ENCODE results near the gene LPCAT1. TPM values are rescaled to one million over a fixed set of nuclear protein-coding genes. Genes with fewer than 3 reads are reported as not detected.
A peak's percentile ranks its signal among the peaks of the same experiment; 100 is the strongest.

LPCAT1 gene
- polyA plus RNA-seq, 4 donors: 50.5 to 56.4 (median 51.4) TPM

DNA sequence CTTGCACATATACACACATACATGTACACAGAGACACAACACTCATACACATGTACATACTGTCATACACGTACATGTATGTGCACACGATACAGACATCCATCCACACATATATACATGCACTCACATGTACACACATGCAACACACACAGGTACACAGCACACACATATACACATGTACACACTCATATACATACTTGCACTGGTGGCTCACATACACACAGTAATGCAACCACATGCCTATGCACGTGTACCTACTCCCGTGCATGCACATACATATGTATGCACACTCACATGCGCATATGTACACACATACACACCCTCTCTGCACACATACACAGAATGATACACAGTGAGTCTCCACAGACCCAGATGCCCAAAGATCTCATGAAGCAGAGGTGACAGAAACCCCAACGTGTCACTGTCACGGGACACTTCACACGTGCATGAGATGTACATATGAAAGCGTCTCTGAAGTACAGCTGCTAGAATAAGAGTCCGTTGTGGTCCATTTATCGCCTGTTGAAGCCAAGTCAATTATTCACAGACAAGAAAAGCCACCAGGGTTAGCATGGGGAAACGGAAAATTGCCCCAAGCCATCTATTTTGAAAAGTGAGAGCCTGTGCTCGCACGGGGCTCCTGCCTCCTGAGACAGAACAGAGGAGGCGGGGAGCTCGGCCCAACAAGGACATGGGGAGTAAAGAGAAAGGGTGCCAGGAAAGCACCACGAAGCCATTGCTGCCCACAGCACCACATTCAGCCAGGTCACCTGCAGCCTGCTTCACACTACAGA is 24.9 kb downstream of the LPCAT1 start:
- DNase-seq (ENCODE audit: low read depth in 4 of 4, low spot score in 3 of 4): peak in 1 of 4 donors; percentile 32

DNA sequence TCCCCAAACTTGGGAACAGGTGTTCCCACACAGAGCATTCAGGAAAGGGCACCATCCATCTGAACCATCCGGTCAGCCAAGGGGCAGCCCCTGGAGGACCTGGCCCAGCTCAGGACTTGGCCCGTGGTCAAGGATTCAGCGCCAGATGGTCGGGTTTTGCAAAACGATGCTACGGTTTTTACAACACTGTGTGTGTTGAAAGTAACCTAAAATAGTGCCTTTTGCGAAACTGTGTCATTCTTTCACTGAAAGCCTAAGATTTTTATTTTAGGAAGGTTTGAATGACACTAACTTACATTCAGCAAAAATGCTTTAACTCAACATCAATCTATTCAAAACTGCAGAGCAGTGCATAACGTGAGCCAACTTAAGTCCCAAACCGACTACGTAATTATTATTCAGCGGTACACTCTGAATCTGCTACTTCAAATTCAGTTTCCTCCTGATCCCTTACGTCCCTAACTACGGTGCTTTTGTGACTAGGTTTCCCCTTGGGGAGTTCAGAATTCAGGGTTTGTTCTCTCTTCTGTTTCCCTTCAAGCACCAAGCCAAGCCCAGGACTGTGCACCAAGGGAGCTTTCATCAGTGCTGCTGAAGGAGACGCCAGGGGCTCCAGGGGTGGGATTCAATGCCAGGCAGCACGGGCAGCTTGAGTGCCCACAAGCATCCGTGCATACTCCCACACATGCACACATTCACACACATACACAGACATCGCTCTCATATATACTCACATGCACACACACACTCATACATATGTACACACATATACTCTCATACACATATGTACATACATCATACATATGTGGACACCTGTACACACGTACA is 25.8 kb downstream of the LPCAT1 start:
- no peak for DNase-seq (ENCODE audit: low read depth in 4 of 4, low spot score in 3 of 4)

DNA sequence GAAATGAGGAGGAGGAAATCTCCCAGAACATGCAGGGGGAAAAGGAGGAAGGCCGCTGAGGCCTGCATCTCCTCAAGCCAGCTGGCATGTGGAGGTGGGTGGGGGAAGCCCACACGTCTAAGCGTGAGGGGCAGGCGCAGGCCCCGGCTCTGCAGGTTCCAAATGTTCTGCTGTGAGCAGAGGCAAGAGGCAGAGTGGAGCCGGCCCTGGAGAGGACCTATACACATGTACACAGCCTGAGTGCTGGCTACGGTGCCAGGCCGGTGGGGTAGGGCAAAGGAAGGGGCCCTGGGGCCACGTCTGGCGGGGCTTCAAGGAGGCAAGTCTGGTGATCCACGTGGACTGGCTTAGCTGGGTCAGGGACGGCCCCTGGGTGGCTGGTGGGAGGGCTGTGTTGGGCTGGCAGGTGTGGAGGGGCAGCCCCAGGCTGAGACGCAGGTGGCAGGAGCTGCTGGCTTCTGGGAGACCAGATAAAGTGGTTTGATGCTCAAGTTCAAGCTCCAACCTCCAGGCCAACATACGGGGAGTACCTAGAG is 26.4 kb downstream of the LPCAT1 start:
- DNase-seq (ENCODE audit: low read depth in 4 of 4, low spot score in 3 of 4): no peak

DNA sequence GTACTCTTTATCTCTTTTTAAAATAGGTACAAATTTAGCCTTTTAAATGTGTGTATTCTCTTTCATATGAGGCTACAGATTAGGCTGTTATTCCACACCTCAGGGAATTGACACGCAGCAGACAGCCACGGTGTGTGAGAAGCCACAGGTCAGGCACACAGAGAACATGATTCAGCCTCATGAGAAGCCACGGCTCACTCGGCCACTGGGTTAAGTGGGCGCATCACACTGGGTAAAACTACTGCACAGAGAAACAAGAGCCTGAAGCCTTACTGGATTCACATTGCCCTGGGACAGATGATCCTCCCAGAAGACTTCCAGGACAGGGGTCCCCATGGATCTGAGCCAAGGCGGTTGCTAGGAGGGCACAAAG is 28.2 kb downstream of the LPCAT1 start:
- DNase-seq (ENCODE audit: low read depth in 4 of 4, low spot score in 3 of 4): no peak

DNA sequence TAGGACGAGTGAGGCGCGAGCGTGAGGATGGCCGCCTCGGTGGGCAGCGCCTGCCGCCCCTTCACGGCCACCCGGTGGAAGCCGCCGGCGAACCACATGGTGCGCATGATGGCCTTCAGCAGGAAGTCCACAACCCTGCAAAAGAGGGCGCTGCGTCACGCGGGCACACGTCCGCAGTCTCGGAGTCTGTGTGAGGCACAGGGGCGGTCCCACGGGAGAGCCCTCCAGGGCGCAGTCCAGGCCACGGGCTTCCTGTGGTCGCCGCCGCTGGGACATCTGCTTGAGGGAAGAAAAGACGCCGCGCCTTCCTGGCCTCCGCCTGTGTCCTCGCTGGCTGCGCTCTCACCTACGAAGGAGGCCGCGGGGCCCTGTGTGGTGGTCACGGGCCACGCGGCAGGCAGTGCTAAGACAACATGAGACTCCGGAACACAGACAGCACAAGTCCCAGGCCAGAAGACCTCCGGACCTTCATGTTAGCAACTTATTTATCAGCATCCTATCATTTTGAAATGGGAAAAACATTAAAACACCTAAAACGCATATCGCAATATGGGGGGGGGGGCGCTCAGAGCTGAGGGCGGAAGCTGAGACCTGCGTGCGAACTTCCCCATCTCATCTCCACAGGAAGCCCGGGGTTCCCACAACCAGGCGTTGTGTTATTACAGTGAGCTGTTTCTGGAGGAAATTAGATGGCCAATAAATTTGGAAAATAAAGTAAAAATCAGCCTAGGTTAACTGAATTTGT is 28.8 kb downstream of the LPCAT1 start:
- DNase-seq (ENCODE audit: low read depth in 4 of 4, low spot score in 3 of 4): no peak

DNA sequence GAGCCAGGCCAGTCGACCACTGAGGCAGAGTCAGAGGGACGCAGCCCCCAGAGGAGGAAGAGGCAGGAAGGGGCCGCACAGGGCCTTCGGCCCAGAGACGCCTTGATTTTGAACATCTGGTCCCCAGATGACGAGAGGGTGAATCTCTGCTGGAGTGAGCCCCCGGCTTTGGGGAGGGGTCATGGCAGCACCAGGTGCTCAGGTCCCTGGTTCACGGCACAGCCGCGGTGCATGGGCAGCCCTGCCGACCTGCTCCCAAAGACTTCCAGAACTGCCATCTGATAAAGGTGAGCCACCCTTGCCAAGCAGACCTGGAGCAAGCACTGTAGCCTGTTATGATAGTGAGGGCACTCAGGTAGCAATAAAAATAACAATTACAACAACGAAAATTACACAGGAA is 29.8 kb downstream of the LPCAT1 start:
- no peak for DNase-seq (ENCODE audit: low read depth in 4 of 4, low spot score in 3 of 4)

DNA sequence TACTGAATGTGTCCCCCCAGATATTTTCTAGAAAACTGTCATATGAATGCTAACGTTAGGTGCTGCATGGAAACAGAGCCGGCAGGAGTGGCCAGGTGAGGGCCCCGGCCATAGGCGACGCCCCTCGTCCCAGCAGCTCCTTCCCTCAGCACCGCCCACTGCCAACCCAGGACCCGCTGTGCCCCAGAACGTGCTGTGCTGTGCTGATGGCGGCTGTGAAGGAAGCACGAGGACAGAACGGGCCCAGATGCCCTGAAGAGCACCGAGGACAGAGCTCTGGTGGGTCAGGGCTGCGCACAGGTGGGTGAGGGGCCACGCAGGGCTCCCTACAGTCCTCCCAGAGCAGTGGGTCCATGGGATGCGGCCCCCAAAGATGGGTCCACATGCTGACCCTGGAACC is 30.3 kb downstream of the LPCAT1 start:
- DNase-seq (ENCODE audit: low read depth in 4 of 4, low spot score in 3 of 4): no peak

DNA sequence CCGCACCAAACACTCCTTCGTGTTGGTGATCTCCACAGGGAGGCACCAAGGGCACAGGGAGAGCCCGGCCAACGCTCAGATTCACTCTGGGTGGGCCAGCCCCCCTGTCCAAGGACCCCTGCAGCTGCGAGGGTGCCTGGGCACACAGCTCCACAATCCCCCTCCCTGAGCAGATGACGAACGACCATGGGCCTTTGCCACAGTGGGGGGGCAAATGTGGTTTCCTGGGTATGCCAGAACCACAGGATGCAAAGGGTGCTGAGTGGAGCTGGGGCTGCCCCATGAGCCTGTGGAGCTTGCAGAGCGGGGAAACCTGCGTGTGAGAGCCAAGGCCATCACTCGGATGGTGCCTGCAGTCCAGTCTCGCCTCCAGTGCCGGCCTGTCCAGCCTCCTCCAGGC is 31.0 kb downstream of the LPCAT1 start:
- DNase-seq (ENCODE audit: low read depth in 4 of 4, low spot score in 3 of 4): no peak

DNA sequence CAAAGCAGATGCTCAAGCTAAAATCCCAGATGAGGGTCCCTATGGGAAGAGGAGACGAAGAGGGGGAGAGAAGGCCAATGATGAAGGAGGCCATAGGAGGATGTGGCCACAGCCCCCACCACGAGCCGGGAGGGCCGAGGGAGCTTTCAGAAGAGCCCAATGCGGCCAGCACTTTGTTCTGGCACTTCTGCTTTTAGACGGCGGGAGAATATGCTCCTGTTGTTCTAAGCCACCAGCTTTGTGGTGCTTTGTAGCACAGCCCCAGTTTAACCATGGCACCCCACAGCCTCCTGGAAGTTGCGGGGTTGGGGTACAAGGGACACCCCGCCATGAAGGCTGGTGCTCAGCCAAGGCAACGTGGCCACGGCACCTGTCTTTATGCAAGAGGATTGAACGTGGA is 33.4 kb downstream of the LPCAT1 start:
- DNase-seq (ENCODE audit: low read depth in 4 of 4, low spot score in 3 of 4): no peak

DNA sequence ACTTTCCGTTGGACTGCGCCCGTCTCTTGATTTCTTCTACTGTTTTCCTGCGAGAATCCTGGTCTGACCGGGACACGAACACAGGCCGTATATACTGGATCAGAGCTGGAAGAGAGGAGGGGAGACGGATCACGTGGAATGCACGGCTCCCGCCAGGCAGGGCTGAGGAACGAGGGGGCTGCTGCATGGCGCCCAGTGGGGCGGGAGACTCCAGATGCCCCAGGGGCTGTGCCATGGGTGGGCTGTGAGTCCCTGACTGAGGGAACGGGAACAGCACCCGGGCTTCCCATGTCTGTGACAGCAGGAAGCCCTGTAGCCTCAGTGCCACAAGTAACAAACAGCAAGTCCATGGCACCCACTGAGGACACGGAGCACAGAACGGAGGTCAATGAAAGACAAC is 34.0 kb downstream of the LPCAT1 start:
- no peak for DNase-seq (ENCODE audit: low read depth in 4 of 4, low spot score in 3 of 4)

DNA sequence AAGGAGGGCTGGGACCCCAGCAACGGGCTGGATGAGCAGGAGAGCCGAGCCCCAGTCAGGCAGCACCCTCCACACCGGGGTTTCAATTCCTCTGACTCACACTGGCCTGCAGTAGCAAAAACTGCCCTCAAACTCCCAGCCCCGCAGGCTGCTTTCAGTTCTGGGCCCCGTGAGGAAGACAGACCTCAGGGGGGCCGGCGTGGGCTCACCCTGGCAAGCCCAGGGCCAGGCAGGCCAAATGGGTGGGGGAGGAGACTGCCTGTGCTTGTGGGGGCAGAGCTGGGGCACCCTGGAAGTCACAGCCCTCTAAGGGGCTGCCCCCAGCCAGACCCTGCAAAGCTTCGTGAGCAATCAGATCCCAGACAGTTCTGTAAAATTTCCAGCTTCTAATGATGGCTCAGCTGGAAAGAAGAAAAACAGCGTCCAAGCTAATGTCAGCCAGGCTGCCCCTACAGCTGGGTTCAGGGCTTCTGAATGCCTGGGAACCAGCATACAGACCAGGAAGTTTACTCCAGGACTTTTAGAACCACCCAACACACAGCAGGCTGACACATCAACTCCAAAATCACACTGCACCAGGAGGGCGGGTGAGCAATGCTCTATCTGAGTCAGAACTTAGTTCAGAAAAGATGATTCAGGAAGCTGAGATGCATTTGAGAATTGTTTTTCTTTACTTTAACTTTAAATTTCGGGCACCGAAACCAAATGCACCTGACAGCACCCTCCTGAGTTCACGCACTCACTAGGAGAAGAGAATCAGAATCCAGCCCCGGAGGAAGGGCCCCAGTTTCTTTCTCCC is 34.7 kb downstream of the LPCAT1 start:
- no peak for DNase-seq (ENCODE audit: low read depth in 4 of 4, low spot score in 3 of 4)

DNA sequence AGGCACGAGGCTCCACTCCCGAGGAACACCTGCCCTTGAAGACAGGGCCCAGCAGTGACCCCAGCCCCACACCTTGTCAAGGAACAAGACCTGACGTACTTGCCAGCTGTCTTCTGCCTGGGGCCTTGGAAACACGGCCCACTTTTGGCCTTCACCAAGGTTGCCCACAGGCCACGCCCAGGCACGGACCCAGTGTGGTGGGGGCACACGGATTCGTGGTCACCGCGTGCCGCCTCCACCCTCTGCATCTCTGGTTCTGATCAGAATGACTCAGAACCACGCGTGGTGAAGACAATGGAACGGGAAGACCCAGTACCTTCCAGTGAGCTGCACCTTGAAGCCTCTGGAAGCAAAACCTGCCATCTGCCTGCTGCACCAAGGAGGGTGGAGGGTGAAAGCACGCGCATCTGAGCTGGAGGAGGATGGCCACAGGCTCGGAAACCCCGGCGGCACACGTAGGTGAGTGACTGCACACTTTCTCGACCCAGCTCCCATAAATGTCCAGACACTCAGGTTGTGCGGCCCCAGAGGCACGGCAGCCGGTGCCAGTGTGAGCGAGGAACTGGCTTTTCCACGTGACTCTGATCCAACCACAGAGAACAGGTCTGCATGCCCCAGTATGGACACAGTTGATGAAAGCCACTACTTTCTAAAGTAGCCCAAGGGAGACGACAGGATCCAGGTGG is 36.5 kb downstream of the LPCAT1 start:
- no peak for DNase-seq (ENCODE audit: low read depth in 4 of 4, low spot score in 3 of 4)

DNA sequence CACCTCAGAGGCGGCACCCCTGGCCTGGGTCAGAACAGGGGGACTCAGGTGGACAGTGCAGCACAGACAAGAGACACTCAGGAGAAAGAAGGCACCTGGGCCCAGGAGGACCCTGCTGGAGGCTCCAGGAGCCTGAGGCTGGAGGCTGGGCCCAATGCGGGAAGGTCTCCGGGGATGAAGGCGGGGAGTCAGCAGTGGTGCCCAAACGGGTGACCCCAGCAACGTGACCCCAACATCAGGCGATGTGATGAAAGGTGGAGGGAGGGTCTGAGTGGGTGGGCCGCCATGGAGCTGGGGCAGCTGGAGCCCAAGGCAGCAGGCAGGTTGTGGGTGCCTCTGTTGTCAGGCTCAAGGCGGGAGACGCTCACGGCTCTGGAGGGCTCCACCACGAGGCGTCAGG is 37.5 kb downstream of the LPCAT1 start:
- no peak for DNase-seq (ENCODE audit: low read depth in 4 of 4, low spot score in 3 of 4)

DNA sequence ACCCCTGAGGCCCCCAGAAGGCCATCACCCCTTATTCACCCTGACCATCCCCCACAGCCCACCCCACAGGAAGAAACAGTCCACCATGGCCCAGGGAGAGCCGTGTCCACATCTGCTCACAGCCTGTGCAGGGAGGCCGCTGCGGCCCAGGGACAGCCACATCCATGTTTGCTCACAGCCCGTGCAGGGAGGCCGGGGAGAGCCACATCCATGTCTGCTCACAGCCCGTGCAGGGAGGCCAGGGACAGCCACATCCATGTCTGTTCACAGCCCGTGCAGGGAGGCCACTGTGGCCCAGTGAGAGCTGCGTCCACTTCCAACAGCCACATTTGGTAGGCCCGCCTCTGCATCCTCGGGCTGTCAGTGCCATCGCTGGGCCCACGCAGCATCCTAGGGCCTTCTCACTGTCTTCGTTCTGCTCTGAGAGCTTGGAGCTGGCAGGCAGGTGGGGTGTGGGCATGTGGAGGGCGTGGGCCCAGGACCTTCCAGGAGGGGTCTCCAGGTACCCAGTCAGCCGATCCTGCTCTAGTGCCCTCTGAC is 38.1 kb downstream of the LPCAT1 start:
- DNase-seq (ENCODE audit: low read depth in 4 of 4, low spot score in 3 of 4): no peak

DNA sequence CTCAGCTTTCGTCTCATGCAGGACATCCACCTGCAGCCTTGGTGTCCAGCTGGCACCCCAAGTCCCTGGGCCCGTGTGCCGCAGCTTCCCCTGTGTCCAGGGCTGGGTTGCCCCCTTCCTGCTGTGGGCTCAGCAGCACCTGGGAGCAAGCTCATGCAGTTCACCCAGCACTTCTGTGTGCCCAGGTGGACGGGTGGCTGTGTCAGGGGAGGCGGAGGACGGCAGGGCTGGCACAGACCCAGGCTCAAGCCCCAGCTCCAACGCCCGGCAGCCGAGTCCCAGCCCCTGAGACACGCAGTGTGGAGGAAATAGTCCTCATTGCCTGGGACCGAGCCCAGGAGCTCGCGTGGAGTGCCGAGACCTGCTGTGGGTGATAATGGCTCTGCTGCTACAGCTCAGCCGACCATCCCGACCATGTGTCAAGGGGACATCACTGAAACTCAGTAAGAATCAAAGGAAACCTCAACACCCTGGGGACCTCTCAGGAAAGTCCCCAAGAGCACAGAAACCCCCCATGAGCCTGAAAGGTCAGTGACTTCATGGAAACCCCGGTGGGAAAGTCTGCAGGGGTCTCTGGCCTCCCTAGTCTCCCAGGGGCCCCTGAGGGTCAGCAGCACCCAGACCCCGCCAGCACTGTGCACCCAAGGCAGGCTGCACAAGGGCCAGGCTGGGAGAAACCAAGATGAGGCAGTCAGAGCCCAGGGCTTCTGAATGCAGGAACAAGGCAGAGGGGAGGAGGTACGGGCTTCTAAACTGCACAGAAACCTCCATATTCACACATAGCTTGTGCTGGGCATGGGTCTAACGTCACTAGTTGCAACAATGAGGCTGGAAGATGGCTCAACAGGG is 38.8 kb downstream of the LPCAT1 start:
- DNase-seq (ENCODE audit: low read depth in 4 of 4, low spot score in 3 of 4): no peak

DNA sequence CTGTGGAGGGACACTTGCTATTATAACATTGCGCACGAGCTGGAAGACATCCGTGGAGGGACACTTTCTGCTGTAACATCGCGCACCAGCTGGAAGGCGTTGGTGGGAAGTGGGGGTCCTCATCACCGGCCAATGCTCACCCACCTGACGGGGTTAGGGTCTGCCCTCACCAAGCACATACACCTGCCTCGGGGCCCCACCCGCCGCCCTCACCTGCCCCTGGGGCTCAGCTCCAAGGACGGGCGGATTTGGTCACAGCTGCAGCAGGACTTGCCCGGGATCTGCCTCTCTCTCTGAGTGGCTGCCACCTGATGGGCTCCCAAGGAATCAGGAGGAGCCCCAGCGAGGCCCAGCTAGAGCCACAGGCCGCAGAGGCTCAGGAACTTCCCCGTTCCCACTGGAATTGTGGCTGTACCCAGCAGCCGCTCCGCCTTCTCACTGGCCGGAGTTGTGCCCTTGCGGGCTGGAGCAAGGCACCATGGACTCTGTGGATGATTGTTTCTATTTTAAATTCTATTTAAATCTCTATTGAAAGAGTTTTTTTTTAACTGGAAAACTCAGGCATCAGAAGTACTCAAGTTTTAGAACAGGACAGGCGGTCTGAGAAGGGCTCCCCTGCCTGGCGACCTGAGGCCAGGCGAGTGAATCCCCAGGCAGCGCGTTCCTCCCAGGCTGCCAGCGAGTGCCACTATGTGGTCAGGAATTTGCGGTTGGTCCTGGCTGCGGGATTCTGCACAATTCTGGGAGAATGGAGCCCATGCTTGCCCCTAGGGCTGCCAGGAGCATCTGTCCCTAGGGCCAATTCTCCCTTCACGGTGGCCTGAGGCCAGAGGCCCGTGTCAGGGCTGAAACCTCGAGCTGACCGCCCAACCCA is 39.7 kb downstream of the LPCAT1 start:
- no peak for DNase-seq (ENCODE audit: low read depth in 4 of 4, low spot score in 3 of 4)

DNA sequence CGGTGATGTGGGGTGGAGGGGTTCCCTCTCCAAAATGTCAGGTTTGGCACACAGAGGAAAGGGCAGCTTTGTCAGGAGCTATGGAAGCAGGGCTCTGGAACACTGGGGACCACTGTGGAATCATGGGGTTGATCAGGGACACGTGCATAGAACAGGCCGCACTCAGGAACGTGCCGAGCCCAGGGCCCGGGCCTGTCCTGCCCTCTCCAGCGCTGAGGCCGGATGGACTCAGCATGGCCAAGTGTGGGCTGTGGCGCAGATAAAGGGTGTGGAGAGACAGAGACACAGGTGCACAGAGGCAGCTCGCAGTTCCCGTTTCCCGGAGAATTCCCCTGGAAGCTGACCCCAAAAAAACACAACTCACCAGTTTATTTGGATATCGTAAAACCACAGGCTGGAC is 40.7 kb downstream of the LPCAT1 start:
- DNase-seq (ENCODE audit: low read depth in 4 of 4, low spot score in 3 of 4): no peak

DNA sequence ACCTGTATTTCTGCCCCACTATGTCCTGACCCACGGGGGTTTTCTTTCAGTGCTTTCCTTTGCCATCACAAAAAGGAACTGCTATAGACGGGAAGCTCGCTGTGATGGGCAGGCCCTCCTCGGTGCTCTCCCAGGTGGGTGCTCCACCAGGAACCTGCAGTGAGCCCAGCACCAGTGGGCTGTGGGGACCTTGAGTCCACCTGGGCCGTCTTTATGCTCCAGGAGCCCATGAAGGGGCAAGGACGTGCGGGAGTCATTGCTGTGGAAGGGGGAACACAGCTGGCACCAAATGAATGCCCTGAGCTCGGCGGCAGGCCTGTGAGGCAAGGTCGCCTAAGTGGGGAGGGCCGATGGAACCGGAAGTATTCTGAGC is 41.8 kb downstream of the LPCAT1 start:
- DNase-seq (ENCODE audit: low read depth in 4 of 4, low spot score in 3 of 4): no peak

All from left renal pelvis (tissue), 4 donors.